Tibial artery (tissue), 4 donors: ENCODE data around the gene PRKAG1.
A peak's percentile ranks its signal among the peaks of the same experiment; 100 is the strongest.

ENCODE experiments used
- DNase-seq, 2 donors: peaks; one replicate each; pipeline ENCODE4 v3.0.0-alpha.2; 2019
- H3K27ac ChIP-seq, 2 donors: fragments of 200-600 bp; sonication (generic) in 1 of 2; 1 replicate in 1 of 2; 2 replicates in 1 of 2; pipeline ENCODE4 v1.5.1; 2018 to 2019; ENCODE audit warnings: mild to moderate bottlenecking in 1 of 2
- H3K27me3 ChIP-seq, 2 donors: fragments of 200-600 bp; sonication (generic) in 1 of 2; one replicate each; pipeline versions ENCODE4 v1.5.1 to v1.6.0; 2016 to 2019
- H3K36me3 ChIP-seq, 3 donors: fragments of 200-600 bp; sonication (generic) in 2 of 3; one replicate each; pipeline ENCODE4 v1.5.1; 2016 to 2019; ENCODE audit warnings: mild to moderate bottlenecking in 2 of 3
- H3K4me1 ChIP-seq, 4 donors: fragments of 200-600 bp; sonication (generic) in 2 of 4; 1 replicate in 3 of 4; 2 replicates in 1 of 4; pipeline ENCODE4 v1.5.1; 2016 to 2019
- H3K4me3 ChIP-seq, 2 donors: fragments of 200-600 bp; sonication (generic) in 1 of 2; 1 replicate in 1 of 2; 2 replicates in 1 of 2; pipeline ENCODE4 v1.5.1; 2018 to 2019; ENCODE audit warnings: mild to moderate bottlenecking in 2 of 2
- H3K9me3 ChIP-seq, 3 donors: fragments of 200-600 bp; sonication (generic) in 1 of 3; one replicate each; pipeline ENCODE4 v1.5.1; 2016 to 2019
- intact Hi-C: fragments of 100-400 bp; cut with DNase I; formaldehyde crosslinking; loops from one replicate; pipeline ENCODE4 v1.15.0; 2023; ENCODE audit warnings: low total_unique reads
- TF ChIP-seq, protein P1 (sequence below), 2 experiments: fragments of 200-600 bp in 1 of 2; fragments of 450-650 bp in 1 of 2; IDR thresholded peaks; one replicate each; pipeline ENCODE4 v1.5.1; 2017 to 2019; ENCODE audit warnings: antibody characterized with exemption in 2 of 2, mild to moderate bottlenecking in 1 of 2, moderate library complexity in 1 of 2

Gene PRKAG1

DNA sequence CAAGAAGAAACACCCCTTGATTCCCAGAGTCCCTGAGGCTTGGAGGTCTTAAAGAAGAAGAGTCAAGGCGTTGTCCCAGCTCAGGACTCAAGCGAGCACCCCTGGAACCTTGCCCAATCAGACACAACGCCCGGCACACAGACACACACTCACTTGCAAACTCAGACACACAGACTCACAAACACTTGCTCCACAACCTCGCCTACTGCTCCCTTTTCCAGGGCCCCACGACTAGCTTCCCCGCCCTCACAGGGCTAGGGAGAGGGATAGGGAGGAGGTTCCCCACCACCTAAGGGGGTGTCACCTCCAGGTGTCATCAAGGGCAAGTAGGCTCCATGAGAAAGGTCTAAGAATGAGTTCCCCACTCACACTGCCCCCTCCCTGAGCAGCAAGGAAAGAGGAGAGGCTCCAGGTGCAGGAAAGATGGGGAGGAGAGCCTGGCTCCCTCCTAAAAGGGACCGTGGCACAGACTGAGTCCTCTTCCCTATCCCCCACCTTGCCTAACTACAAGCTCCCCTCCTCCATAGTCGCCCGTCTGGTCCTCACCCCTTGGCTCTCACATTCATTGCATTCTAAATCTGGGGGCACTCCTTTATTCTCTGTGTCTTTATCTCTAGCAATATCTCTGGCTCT, 47.8 kb downstream of the PRKAG1 start:
- Histone ChIP-seq H3K27me3 (peaks cover 4 to 74% of the 10 kb centered on the region in 2 donors), H3K36me3 (no peaks in the 10 kb centered on the region), H3K9me3 (no peaks in the 10 kb centered on the region), H3K4me3 (peak overlapping the region in 1 of 2 donors; percentile 34), H3K27ac (no peak overlapping the region), H3K4me1 (peaks cover 0 to 38% (median 32%) of the 10 kb centered on the region in 4 donors)
- DNase-seq = no peak
- TF ChIP-seq, protein P1, sequence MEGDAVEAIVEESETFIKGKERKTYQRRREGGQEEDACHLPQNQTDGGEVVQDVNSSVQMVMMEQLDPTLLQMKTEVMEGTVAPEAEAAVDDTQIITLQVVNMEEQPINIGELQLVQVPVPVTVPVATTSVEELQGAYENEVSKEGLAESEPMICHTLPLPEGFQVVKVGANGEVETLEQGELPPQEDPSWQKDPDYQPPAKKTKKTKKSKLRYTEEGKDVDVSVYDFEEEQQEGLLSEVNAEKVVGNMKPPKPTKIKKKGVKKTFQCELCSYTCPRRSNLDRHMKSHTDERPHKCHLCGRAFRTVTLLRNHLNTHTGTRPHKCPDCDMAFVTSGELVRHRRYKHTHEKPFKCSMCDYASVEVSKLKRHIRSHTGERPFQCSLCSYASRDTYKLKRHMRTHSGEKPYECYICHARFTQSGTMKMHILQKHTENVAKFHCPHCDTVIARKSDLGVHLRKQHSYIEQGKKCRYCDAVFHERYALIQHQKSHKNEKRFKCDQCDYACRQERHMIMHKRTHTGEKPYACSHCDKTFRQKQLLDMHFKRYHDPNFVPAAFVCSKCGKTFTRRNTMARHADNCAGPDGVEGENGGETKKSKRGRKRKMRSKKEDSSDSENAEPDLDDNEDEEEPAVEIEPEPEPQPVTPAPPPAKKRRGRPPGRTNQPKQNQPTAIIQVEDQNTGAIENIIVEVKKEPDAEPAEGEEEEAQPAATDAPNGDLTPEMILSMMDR (IDR thresholded peaks at IDR 0.05) = no peak
- intact Hi-C loops = no loop called here

GRCh38 chr12:48969833-48970701, 48.5 kb downstream of the PRKAG1 start:
- intact Hi-C loops = no loop called here
- Histone ChIP-seq H3K4me1 (peaks cover 0 to 38% (median 32%) of the 10 kb centered on the region in 4 donors), H3K4me3 (peak overlapping the region in 1 of 2 donors; percentile 0), H3K27me3 (peaks cover 4 to 68% of the 10 kb centered on the region in 2 donors), H3K9me3 (no peaks in the 10 kb centered on the region), H3K27ac (no peak overlapping the region), H3K36me3 (no peaks in the 10 kb centered on the region)
- TF ChIP-seq, protein P1 (IDR thresholded peaks at IDR 0.05) = no peak
- no peak for DNase-seq

DNA sequence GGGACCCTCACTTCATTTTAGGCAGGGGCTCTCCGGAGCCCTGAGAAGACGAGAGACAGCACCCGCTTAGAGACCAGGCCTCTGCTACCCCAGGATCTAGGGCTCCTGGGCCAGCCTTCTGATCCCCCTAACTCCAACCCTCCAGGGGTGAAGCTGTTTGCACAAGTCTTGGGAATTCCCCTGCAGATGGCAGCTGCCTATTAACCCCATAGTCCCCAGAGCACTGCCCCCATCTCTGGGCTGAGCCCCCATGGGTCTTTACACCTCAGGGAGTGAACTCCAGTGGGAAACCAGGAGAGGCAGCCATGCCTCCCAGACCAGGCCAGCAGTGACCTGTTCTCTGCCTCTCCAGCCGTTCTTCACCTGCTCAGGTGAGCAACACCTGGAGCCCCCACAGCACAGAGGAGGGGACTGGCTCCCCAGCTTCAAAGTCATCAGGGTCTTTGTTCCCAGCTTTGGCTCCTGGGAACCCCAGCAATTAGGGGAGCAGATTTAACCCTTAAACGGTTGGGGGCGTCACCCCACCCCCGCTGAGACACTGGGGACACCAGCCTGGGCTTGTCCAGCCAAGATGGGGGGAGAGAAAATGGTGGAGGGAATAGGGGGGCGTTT, 49.3 kb downstream of the PRKAG1 start:
- Histone ChIP-seq H3K36me3 (no peaks in the 10 kb centered on the region), H3K9me3 (no peaks in the 10 kb centered on the region), H3K4me1 (peaks cover 0 to 38% (median 32%) of the 10 kb centered on the region in 4 donors), H3K27ac (no peak overlapping the region), H3K4me3 (no peak overlapping the region), H3K27me3 (peaks cover 4 to 60% of the 10 kb centered on the region in 2 donors)
- DNase-seq = no peak
- TF ChIP-seq, protein P1 (IDR thresholded peaks at IDR 0.05) = no peak
- intact Hi-C loops = no loop called here

DNA sequence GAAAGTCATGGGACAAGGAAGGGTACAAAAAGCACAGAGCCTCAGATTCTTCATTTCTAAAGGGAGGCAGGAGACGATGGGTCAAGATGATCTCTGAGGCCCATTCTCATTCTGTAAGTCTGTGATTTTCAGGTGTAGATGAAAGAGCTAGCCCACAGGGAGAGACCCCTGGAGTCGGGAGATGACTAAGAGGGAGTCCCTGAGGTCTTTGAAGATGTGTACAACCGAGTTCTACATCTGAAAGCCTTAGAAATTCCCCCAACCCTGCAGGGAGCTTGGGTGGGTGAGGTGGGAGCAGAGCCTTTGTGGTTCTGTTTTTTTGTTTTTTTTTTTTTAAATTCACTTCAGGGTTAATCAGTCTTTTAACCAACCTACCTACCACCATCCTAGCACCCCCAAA, 50.1 kb downstream of the PRKAG1 start:
- no peak overlapping the region for H3K27ac ChIP-seq
- H3K4me3 ChIP-seq = no peak overlapping the region
- DNase-seq = no peak
- H3K36me3 ChIP-seq = no peaks in the 10 kb centered on the region
- peaks cover 0 to 34% (median 26%) of the 10 kb centered on the region in 4 donors for H3K4me1 ChIP-seq
- TF ChIP-seq, protein P1 (IDR thresholded peaks at IDR 0.05) = no peak
- no peaks in the 10 kb centered on the region for H3K9me3 ChIP-seq
- intact Hi-C loops = no loop called here
- peaks cover 0 to 52% of the 10 kb centered on the region in 2 donors for H3K27me3 ChIP-seq

GRCh38 chr12:48967991-48968390, 50.6 kb downstream of the PRKAG1 start:
- Histone ChIP-seq H3K4me1 (peaks cover 0 to 31% (median 24%) of the 10 kb centered on the region in 4 donors), H3K9me3 (no peaks in the 10 kb centered on the region), H3K36me3 (no peaks in the 10 kb centered on the region), H3K27me3 (peaks cover 0 to 47% of the 10 kb centered on the region in 2 donors), H3K27ac (no peak overlapping the region), H3K4me3 (no peak overlapping the region)
- no peak for DNase-seq
- TF ChIP-seq, protein P1 (IDR thresholded peaks at IDR 0.05) = no peak
- intact Hi-C loops = no loop called here
